ENCODE data around the gene EEFSEC. TPM values are rescaled to one million over a fixed set of nuclear protein-coding genes. Genes with fewer than 3 reads are reported as not detected.

Gene EEFSEC
- total RNA-seq, 1 donor from 2014 or later: 23.4 TPM

DNA sequence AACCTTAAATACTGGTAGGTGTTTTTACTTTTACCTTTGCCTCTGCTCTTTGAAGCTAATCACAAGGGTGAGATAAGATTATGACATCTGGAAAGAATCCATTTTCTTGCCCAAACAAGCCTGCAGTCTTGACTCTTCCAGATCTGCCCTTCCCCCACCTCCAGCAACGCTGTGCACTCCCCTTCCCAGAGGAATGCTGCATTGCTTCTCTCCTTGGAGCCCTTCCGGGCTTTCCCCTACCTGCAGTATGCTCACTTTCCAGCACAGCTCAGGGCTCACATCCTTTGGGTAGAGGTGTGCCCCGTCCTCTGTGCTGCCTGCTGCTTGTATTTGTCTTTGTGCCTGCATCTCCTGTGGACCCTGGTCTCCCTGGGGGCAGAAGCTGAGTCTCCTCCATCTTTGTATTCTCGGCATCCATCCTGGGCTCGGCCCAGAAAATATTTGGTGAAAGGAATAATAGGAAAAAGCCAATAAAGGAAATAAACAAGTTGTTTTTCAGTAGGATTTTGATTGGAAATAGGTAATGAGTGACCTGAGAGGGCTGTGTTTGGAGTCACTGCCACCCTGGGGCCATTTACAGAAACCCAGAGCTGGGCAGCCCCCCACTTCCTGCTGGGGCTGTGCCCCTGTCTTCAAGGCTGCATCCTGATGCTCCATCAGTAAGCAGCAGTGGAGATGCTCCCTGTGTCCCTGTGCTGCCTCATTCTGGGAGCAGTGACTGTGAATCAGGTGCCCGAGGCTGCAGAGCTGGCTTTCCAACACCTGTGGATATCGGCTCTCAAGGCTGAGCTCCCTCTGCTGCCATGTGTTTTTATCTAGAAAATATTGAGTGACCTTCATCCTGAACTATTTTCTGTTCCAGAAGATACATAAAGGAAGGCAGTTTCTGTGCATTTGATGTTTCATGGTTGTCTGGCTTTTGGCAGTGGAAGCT, 117.5 kb downstream of the EEFSEC start:
- Mint-ChIP-seq H3K36me3 (ENCODE audit: low read depth) (no peaks in the 10 kb centered on the region), H3K27me3 (ENCODE audit: low read depth) (no peaks in the 10 kb centered on the region), H3K4me3 (no peak overlapping the region), H3K9me3 (no peaks in the 10 kb centered on the region), H3K27ac (ENCODE audit: unreplicated experiment) (no peak overlapping the region), H3K4me1 (peaks cover 6% of the 10 kb centered on the region)
- TF ChIP-seq, protein P1, sequence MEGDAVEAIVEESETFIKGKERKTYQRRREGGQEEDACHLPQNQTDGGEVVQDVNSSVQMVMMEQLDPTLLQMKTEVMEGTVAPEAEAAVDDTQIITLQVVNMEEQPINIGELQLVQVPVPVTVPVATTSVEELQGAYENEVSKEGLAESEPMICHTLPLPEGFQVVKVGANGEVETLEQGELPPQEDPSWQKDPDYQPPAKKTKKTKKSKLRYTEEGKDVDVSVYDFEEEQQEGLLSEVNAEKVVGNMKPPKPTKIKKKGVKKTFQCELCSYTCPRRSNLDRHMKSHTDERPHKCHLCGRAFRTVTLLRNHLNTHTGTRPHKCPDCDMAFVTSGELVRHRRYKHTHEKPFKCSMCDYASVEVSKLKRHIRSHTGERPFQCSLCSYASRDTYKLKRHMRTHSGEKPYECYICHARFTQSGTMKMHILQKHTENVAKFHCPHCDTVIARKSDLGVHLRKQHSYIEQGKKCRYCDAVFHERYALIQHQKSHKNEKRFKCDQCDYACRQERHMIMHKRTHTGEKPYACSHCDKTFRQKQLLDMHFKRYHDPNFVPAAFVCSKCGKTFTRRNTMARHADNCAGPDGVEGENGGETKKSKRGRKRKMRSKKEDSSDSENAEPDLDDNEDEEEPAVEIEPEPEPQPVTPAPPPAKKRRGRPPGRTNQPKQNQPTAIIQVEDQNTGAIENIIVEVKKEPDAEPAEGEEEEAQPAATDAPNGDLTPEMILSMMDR (conservative IDR thresholded peaks at IDR 0.05): no peak
- DNase-seq (ENCODE audit: low read depth, low spot score): no peak

GRCh38 chr3:128271536-128272332, 118.5 kb downstream of the EEFSEC start:
- H3K27me3 Mint-ChIP-seq (ENCODE audit: low read depth): no peaks in the 10 kb centered on the region
- no peak for DNase-seq (ENCODE audit: low read depth, low spot score)
- TF ChIP-seq, protein P1 (conservative IDR thresholded peaks at IDR 0.05): no peak
- H3K9me3 Mint-ChIP-seq: no peaks in the 10 kb centered on the region
- H3K27ac Mint-ChIP-seq (ENCODE audit: unreplicated experiment): peak overlapping the region; percentile 63
- H3K4me3 Mint-ChIP-seq: no peak overlapping the region
- peaks cover 6% of the 10 kb centered on the region for H3K4me1 Mint-ChIP-seq
- no peaks in the 10 kb centered on the region for H3K36me3 Mint-ChIP-seq (ENCODE audit: low read depth)

DNA sequence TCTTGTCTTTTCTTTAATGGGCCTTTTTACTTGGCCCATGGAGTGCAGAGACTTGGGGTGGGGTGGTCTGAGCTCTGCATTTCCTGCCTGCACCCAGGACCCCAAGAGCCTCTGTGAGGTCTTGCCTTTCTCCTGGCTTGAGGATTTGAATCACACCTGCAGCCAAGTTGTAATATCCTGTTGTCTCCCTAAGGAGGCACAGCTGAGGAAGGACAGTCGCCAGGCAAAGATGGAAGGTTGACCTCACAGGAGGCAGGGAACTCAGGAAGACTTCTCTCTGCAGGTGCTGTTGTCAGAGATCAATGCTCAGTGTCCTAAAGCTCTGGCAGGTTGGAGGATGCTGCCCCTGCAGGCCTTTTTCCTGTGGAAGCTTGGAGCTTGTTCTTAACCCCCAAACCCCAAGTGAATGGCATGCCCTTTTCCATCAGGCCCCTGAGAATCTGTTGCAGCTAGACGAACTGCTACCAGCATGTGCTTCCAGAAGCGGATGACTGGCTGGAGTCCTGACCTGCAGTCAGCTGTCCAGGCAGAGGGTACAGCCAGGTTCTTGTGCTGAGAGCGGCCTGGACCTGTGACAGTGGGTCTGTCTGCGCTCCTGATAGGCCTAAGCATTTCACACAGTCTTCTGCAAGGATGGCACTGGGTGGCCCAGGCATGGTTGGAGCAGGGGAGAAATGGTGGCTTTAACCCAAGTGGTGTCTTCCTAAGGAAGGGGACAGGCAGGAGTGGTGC, 120.0 kb downstream of the EEFSEC start:
- no peak for DNase-seq (ENCODE audit: low read depth, low spot score)
- Mint-ChIP-seq H3K36me3 (ENCODE audit: low read depth) (no peaks in the 10 kb centered on the region), H3K27me3 (ENCODE audit: low read depth) (no peaks in the 10 kb centered on the region), H3K4me3 (no peak overlapping the region), H3K9me3 (no peaks in the 10 kb centered on the region), H3K4me1 (peaks cover 14% of the 10 kb centered on the region), H3K27ac (ENCODE audit: unreplicated experiment) (no peak overlapping the region)
- TF ChIP-seq, protein P1 (conservative IDR thresholded peaks at IDR 0.05): no peak

GRCh38 chr3:128273841-128274573, 120.7 kb downstream of the EEFSEC start:
- Mint-ChIP-seq H3K4me3 (no peak overlapping the region), H3K36me3 (ENCODE audit: low read depth) (no peaks in the 10 kb centered on the region), H3K9me3 (no peaks in the 10 kb centered on the region), H3K4me1 (peaks cover 19% of the 10 kb centered on the region), H3K27me3 (ENCODE audit: low read depth) (no peaks in the 10 kb centered on the region), H3K27ac (ENCODE audit: unreplicated experiment) (no peak overlapping the region)
- no peak for DNase-seq (ENCODE audit: low read depth, low spot score)
- TF ChIP-seq, protein P1 (conservative IDR thresholded peaks at IDR 0.05): no peak

- Mint-ChIP-seq H3K4me3 (no peak overlapping the region), H3K9me3 (no peaks in the 10 kb centered on the region), H3K4me1 (peaks cover 26% of the 10 kb centered on the region), H3K27me3 (ENCODE audit: low read depth) (no peaks in the 10 kb centered on the region), H3K36me3 (ENCODE audit: low read depth) (no peaks in the 10 kb centered on the region), H3K27ac (ENCODE audit: unreplicated experiment) (no peak overlapping the region)
- DNase-seq (ENCODE audit: low read depth, low spot score): no peak
- TF ChIP-seq, protein P1 (conservative IDR thresholded peaks at IDR 0.05): no peak
Measured at GRCh38 chr3:128274837-128275236, 121.6 kb downstream of the EEFSEC start.
